Gastroesophageal sphincter (tissue), 3 donors: ENCODE data around the gene TNFRSF6B.

Source experiments
- EP300 ChIP-seq: sonication (generic); formaldehyde crosslinking; IDR thresholded peaks from one replicate; pipeline ENCODE4 v1.6.1; 2017; ENCODE audit warnings: antibody characterized with exemption, mild to moderate bottlenecking
- POLR2A ChIP-seq, 2 donors: fragments of 450-650 bp; IDR thresholded peaks; one replicate each; pipeline ENCODE4 v1.6.1; 2017; ENCODE audit warnings: antibody characterized with exemption in 2 of 2, mild to moderate bottlenecking in 2 of 2, moderate library complexity in 1 of 2
- POLR2AphosphoS5 ChIP-seq: sonication (generic); formaldehyde crosslinking; IDR thresholded peaks from one replicate; pipeline ENCODE4 v1.6.1; 2017; ENCODE audit warnings: antibody characterized with exemption
- TF ChIP-seq, protein P1 (sequence below), 4 experiments: fragments of 200-600 bp in 2 of 4; fragments of 450-650 bp in 2 of 4; sonication (generic) in 1 of 4; IDR thresholded peaks; one replicate each; pipeline ENCODE4 v1.5.1; 2017 to 2019; ENCODE audit warnings: antibody characterized with exemption in 4 of 4, mild to moderate bottlenecking in 2 of 4, moderate library complexity in 2 of 4

GRCh38 chr20:63655249-63655648 lies 41.2 kb upstream of the TNFRSF6B start:
- TF ChIP-seq, protein P1, sequence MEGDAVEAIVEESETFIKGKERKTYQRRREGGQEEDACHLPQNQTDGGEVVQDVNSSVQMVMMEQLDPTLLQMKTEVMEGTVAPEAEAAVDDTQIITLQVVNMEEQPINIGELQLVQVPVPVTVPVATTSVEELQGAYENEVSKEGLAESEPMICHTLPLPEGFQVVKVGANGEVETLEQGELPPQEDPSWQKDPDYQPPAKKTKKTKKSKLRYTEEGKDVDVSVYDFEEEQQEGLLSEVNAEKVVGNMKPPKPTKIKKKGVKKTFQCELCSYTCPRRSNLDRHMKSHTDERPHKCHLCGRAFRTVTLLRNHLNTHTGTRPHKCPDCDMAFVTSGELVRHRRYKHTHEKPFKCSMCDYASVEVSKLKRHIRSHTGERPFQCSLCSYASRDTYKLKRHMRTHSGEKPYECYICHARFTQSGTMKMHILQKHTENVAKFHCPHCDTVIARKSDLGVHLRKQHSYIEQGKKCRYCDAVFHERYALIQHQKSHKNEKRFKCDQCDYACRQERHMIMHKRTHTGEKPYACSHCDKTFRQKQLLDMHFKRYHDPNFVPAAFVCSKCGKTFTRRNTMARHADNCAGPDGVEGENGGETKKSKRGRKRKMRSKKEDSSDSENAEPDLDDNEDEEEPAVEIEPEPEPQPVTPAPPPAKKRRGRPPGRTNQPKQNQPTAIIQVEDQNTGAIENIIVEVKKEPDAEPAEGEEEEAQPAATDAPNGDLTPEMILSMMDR (IDR thresholded peaks at IDR 0.05): no peak
- TF ChIP-seq POLR2AphosphoS5 (no peak), POLR2A (IDR thresholded peaks at IDR 0.05) (no peak), EP300 (no peak)
